Neuronal stem cell (in vitro differentiated cells): ENCODE measurements around the gene PTGIS.

Experiments used
- DNase-seq: peaks from one replicate; pipeline ENCODE4 v3.0.0-alpha.2; 2013; ENCODE audit warnings: low spot score
- H2AFZ ChIP-seq: one replicate; pipeline ENCODE4 v1.6.1; 2013; ENCODE audit warnings: mild to moderate bottlenecking, low read length, inconsistent platforms
- H2AK5ac ChIP-seq: 2 replicates; pipeline ENCODE4 v1.6.1; 2013; ENCODE audit warnings: low read depth, mild to moderate bottlenecking, inconsistent platforms, low read length, moderate library complexity, mixed read lengths
- H2BK120ac ChIP-seq: 2 replicates; pipeline ENCODE4 v1.6.1; 2013; ENCODE audit warnings: low read depth, mild to moderate bottlenecking, inconsistent platforms, low read length, moderate library complexity, mixed read lengths
- H2BK12ac ChIP-seq: one replicate; pipeline ENCODE4 v1.6.1; 2013; ENCODE audit warnings: low read length, inconsistent platforms
- H2BK15ac ChIP-seq: 2 replicates; pipeline ENCODE4 v1.6.1; 2013; ENCODE audit warnings: mild to moderate bottlenecking, low read length, inconsistent platforms, mixed read lengths
- H2BK5ac ChIP-seq: one replicate; pipeline ENCODE4 v1.6.1; 2013; ENCODE audit warnings: inconsistent platforms, mild to moderate bottlenecking, low read length, moderate library complexity
- H3K14ac ChIP-seq: one replicate; pipeline ENCODE4 v1.6.1; 2013; ENCODE audit warnings: low read length, inconsistent platforms
- H3K18ac ChIP-seq: 2 replicates; pipeline ENCODE4 v1.6.1; 2013; ENCODE audit warnings: low read length, inconsistent platforms
- H3K23ac ChIP-seq: 2 replicates; pipeline ENCODE4 v1.6.1; 2013; ENCODE audit warnings: low read depth, mild to moderate bottlenecking, mixed read lengths, low read length, inconsistent platforms; ENCODE audit not compliant: poor library complexity
- H3K27ac ChIP-seq: replicated peaks from 3 replicates; pipeline ENCODE4 v1.5.1; 2013; ENCODE audit warnings: low read length, inconsistent platforms
- H3K27me3 ChIP-seq, 3 experiments: 2 replicates each; pipeline ENCODE4 v1.6.1; 2013; ENCODE audit warnings: low read length in 3 of 3, mild to moderate bottlenecking in 2 of 3, inconsistent platforms in 1 of 3, low read depth in 1 of 3, mixed read lengths in 1 of 3, moderate library complexity in 1 of 3; ENCODE audit not compliant: control insufficient read depth in 3 of 3, insufficient read depth in 3 of 3
- H3K36me3 ChIP-seq, 2 donors: replicated peaks in 1 of 2; 2 replicates each; pipeline ENCODE4 v1.6.1; 2013; ENCODE audit warnings: low read length in 2 of 2; ENCODE audit not compliant: control insufficient read depth in 2 of 2, insufficient read depth in 2 of 2
- H3K4ac ChIP-seq: 2 replicates; pipeline ENCODE4 v1.6.1; 2013; ENCODE audit warnings: inconsistent platforms, mild to moderate bottlenecking, low read length, moderate library complexity
- H3K4me1 ChIP-seq, 2 donors: 1 replicate in 1 of 2; 2 replicates in 1 of 2; pipeline ENCODE4 v1.6.1; 2013; ENCODE audit warnings: low read length in 2 of 2, low read depth in 1 of 2; ENCODE audit not compliant: control insufficient read depth in 2 of 2, insufficient read depth in 1 of 2
- H3K4me2 ChIP-seq: one replicate; pipeline ENCODE4 v1.6.1; 2013; ENCODE audit warnings: mild to moderate bottlenecking, low read length, inconsistent platforms; ENCODE audit not compliant: insufficient read depth, poor library complexity, severe bottlenecking
- H3K4me3 ChIP-seq, 2 donors: 2 replicates each; pipeline ENCODE4 v1.5.1; 2013; ENCODE audit warnings: low read length in 2 of 2, mild to moderate bottlenecking in 2 of 2, inconsistent platforms in 1 of 2, moderate library complexity in 1 of 2
- H3K79me1 ChIP-seq: one replicate; pipeline ENCODE4 v1.6.1; 2013; ENCODE audit warnings: low read depth, mild to moderate bottlenecking, inconsistent platforms, low read length, moderate library complexity
- H3K9ac ChIP-seq: one replicate; pipeline ENCODE4 v1.6.1; 2013; ENCODE audit warnings: mild to moderate bottlenecking, low read depth, low read length, inconsistent platforms; ENCODE audit not compliant: poor library complexity
- H3K9me3 ChIP-seq, 2 donors: replicated peaks in 1 of 2; 2 replicates each; pipeline versions ENCODE3 to v1.6.1; 2013; ENCODE audit warnings: low read length in 2 of 2, mild to moderate bottlenecking in 2 of 2, inconsistent platforms in 1 of 2, low read depth in 1 of 2, mixed read lengths in 1 of 2, moderate library complexity in 1 of 2; ENCODE audit not compliant: control insufficient read depth in 2 of 2, insufficient read depth in 1 of 2
- H4K8ac ChIP-seq: one replicate; pipeline ENCODE4 v1.6.1; 2013; ENCODE audit warnings: low read depth, mild to moderate bottlenecking, inconsistent platforms, low read length, moderate library complexity
- H4K91ac ChIP-seq: one replicate; pipeline ENCODE4 v1.6.1; 2013; ENCODE audit warnings: low read length, low read depth, mild to moderate bottlenecking, inconsistent platforms; ENCODE audit not compliant: poor library complexity
- WGBS, 2 donors: extraction: QIAGEN DNeasy Blood & Tissue Kit; methylation state at CpG; one replicate each; pipeline ENCODE4 v1.1.7; 2013; ENCODE audit warnings: missing lambda C conversion rate in 2 of 2, mixed read lengths in 1 of 2; ENCODE audit not compliant: insufficient read length in 2 of 2, insufficient replicate concordance in 1 of 2; ENCODE audit errors: extremely low coverage in 2 of 2; 5-methylcytosine and 5-hydroxymethylcytosine counted together

The PTGIS gene

DNA sequence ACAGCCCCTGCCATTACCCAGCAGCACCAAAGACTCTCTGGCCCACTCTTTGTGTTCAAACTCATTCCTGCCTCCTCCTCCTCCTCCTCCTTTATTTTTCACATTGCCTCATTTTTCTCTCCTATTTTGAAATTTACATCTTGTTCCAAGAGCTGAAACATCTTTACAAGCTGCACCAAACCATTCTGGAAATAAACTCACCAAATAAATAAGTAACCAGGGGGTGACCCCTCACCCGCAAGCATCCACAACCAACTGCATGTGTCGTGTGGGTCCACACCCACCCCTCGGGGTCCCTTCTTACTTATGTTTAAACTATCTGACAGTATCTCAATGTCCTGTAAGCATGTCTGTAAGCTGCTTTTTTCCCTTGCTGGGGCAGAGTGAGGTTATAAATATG is 86.8 kb downstream of the PTGIS start:
- Histone ChIP-seq H3K27ac (no peak overlapping the region), H4K8ac (no peak overlapping the region), H2BK12ac (no peak overlapping the region), H3K23ac (no peak overlapping the region), H3K4me2 (no peak overlapping the region), H3K4me3 (no peak overlapping the region), H3K79me1 (peaks cover 3% of the 10 kb centered on the region), H3K14ac (no peak overlapping the region), H4K91ac (no peak overlapping the region), H2BK120ac (no peak overlapping the region), H2BK15ac (no peak overlapping the region), H3K9me3 (no peaks in the 10 kb centered on the region), H3K9ac (no peak overlapping the region), H3K27me3 (peaks cover 0 to 14% (median 11%) of the 10 kb centered on the region in 3 experiments), H3K18ac (no peak overlapping the region), H3K4me1 (peaks cover 0 to 2% of the 10 kb centered on the region in 2 donors), H2AFZ (no peak overlapping the region), H2BK5ac (no peak overlapping the region), H3K36me3 (no peaks in the 10 kb centered on the region), H3K4ac (no peak overlapping the region), H2AK5ac (no peak overlapping the region)
- DNase-seq = no peak
- WGBS, 2 donors = no CpG with 5 or more reads among the region's 3 CpGs

DNA sequence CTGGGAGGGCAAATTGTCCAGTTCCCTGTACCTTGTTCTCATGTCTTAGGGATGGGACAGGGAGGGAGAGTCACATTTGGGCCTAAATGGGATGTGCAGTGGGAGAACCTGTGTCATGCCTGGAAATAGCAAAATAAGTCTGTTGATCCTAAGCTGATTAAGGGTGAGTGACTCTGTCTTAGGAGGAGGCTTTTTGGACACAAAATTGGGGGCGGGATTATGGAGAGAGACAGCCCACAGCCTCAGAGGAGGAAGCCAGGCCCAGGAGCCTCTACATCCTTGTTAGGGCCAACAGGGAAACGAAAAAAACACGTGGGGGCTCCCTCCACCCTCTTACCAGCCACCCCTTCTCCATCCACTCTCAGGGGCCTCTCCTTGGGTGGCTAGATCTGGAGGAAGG is 87.7 kb downstream of the PTGIS start:
- no peak overlapping the region for H3K27ac ChIP-seq
- H3K4me3 ChIP-seq = no peak overlapping the region
- WGBS, 2 donors = no CpG with 5 or more reads among the region's 3 CpGs

DNA sequence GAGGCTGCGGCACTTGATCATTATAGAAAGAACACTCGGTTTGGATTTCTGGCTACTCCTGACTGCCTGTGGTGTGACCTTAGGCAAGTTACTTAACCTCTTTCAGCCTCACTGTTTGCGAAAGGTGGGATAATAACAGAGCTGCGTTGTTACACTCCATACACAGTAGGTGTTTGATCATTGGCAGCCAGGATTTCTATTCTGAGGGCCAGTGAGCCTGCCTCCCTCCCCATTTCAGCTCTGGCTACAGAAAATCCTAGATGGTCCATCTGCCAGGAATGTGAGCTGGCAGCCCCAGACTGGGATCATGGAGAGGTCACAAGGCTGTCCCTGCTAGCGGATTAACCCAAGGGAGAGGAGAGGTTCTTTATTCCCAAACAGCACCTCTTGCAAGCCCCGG is 88.2 kb downstream of the PTGIS start:
- Histone ChIP-seq H3K9ac (no peak overlapping the region), H4K8ac (no peak overlapping the region), H3K4me1 (peaks cover 0 to 2% of the 10 kb centered on the region in 2 donors), H2AK5ac (no peak overlapping the region), H3K36me3 (no peaks in the 10 kb centered on the region), H3K4ac (no peak overlapping the region), H3K14ac (no peak overlapping the region), H2BK5ac (no peak overlapping the region), H3K9me3 (no peaks in the 10 kb centered on the region), H3K4me3 (no peak overlapping the region), H3K18ac (no peak overlapping the region), H3K23ac (no peak overlapping the region), H2AFZ (no peak overlapping the region), H2BK12ac (no peak overlapping the region), H2BK120ac (no peak overlapping the region), H3K27me3 (peaks cover 0 to 14% (median 1%) of the 10 kb centered on the region in 3 experiments), H3K27ac (no peak overlapping the region), H3K4me2 (no peak overlapping the region), H3K79me1 (peaks cover 3% of the 10 kb centered on the region), H4K91ac (no peak overlapping the region), H2BK15ac (no peak overlapping the region)
- no CpG with 5 or more reads among the region's 6 CpGs for WGBS, 2 donors
- no peak for DNase-seq

More for the DNA sequence above, 87.7 kb downstream of the PTGIS start:
- Histone ChIP-seq H3K36me3 (no peaks in the 10 kb centered on the region), H3K18ac (no peak overlapping the region), H2BK120ac (no peak overlapping the region), H3K23ac (no peak overlapping the region), H4K8ac (no peak overlapping the region), H3K14ac (no peak overlapping the region), H2AFZ (no peak overlapping the region), H3K27me3 (peaks cover 0 to 14% (median 3%) of the 10 kb centered on the region in 3 experiments), H2BK5ac (no peak overlapping the region), H3K4ac (no peak overlapping the region), H3K4me2 (no peak overlapping the region), H3K9ac (no peak overlapping the region), H4K91ac (no peak overlapping the region), H3K79me1 (peaks cover 3% of the 10 kb centered on the region), H2BK15ac (no peak overlapping the region), H2BK12ac (no peak overlapping the region), H3K9me3 (no peaks in the 10 kb centered on the region), H3K4me1 (peaks cover 0 to 2% of the 10 kb centered on the region in 2 donors), H2AK5ac (no peak overlapping the region)
- DNase-seq = no peak

DNA sequence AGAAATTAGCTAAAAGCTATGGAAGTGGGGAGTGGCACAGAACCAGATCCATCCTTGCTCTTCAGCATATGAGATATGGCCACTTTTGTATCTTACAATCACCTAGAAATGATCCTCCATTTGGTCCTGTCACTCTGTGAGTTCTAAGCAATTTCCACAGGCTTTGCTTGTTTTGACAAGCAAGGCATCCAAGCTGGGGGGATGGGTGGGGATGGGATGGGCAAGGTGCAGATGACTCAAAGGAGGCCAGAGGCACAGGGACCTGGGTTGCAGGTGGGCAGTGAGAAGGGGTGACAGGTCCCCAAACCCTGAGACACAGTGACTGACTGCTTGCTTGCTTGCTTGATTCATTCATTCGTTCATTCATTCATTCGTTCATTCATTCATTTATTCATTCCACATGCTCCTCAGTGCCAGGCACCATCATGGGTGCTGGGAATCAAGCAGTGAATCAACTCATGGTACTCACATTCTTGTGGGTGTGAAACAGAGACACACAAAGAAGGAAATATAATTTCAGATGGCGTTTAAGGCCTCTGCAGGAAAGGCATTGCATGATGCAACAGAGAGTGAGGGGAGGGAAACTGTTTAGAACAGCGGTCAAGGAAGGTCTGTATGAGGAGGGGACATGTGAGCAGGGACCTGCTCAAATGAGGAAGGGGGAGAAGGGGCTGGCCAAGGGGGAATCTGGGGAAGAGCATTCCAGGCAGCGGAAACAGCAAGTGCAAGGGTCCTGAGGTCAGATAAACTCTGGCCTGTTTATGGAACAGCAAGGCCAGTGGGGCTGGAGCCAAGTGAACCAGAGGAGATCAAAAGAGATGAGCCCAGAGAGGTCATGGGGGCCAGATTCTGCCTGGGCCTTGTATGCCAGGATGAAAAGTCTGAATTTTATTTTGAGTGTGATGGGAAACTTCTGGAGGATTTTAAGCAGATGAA is 88.9 kb downstream of the PTGIS start:
- H3K27me3 ChIP-seq = peaks cover 0 to 13% (median 0%) of the 10 kb centered on the region in 3 experiments
- no peak overlapping the region for H2BK5ac ChIP-seq
- no peak overlapping the region for H3K4ac ChIP-seq
- H3K27ac ChIP-seq = no peak overlapping the region
- no peak overlapping the region for H3K4me3 ChIP-seq
- H3K36me3 ChIP-seq = no peaks in the 10 kb centered on the region
- H4K8ac ChIP-seq = no peak overlapping the region
- H2BK120ac ChIP-seq = no peak overlapping the region
- H4K91ac ChIP-seq = no peak overlapping the region
- H3K18ac ChIP-seq = no peak overlapping the region
- H3K9me3 ChIP-seq = no peaks in the 10 kb centered on the region
- H3K4me1 ChIP-seq = peaks cover 0 to 2% of the 10 kb centered on the region in 2 donors
- H2BK12ac ChIP-seq = no peak overlapping the region
- no peak for DNase-seq
- H2AK5ac ChIP-seq = no peak overlapping the region
- no peak overlapping the region for H3K4me2 ChIP-seq
- H3K79me1 ChIP-seq = peaks cover 3% of the 10 kb centered on the region
- WGBS, 2 donors = no CpG with 5 or more reads among the region's 5 CpGs
- no peak overlapping the region for H3K23ac ChIP-seq
- no peak overlapping the region for H2BK15ac ChIP-seq
- no peak overlapping the region for H2AFZ ChIP-seq
- no peak overlapping the region for H3K9ac ChIP-seq
- H3K14ac ChIP-seq = no peak overlapping the region
